ENCODE measurements around the gene VPS35L.
"Not testable (repeated sequence)": the region's sequence is repeated elsewhere in the genome, so short reads cannot be mapped to it uniquely, and the experiment has no call there.

VPS35L gene

GRCh38 chr16:19540241-19540970 lies 15.1 kb upstream of the VPS35L start:
- DNase-seq (ENCODE audit: low spot score) = no peak

- no peak for DNase-seq (ENCODE audit: low spot score)
Observed at GRCh38 chr16:19542138-19542821, 13.2 kb upstream of the VPS35L start.

- DNase-seq (ENCODE audit: low spot score) = not testable (repeated sequence)
Observed at GRCh38 chr16:19543278-19543996, 12.1 kb upstream of the VPS35L start.

GRCh38 chr16:19548144-19548543 lies 7.4 kb upstream of the VPS35L start:
- no peak for DNase-seq (ENCODE audit: low spot score)

GRCh38 chr16:19549673-19550072 lies 5.8 kb upstream of the VPS35L start:
- DNase-seq (ENCODE audit: low spot score) = no peak

GRCh38 chr16:19555938-19556771 lies 652 bp downstream of the VPS35L start:
- DNase-seq (ENCODE audit: low spot score) = peak; percentile 18

GRCh38 chr16:19559242-19559910 lies 3.9 kb downstream of the VPS35L start:
- DNase-seq (ENCODE audit: low spot score) = peak; percentile 31

- DNase-seq (ENCODE audit: low spot score) = no peak
Observed at GRCh38 chr16:19560078-19560477, 4.6 kb downstream of the VPS35L start.

GRCh38 chr16:19563377-19563776 lies 7.9 kb downstream of the VPS35L start:
- DNase-seq (ENCODE audit: low spot score) = no peak

- no peak for DNase-seq (ENCODE audit: low spot score)
Observed at GRCh38 chr16:19566362-19566761, 10.9 kb downstream of the VPS35L start.

- no peak for DNase-seq (ENCODE audit: low spot score)
Observed at GRCh38 chr16:19567560-19567959, 12.1 kb downstream of the VPS35L start.

GRCh38 chr16:19573997-19574396 lies 18.5 kb downstream of the VPS35L start:
- DNase-seq (ENCODE audit: low spot score) = no peak

- DNase-seq (ENCODE audit: low spot score) = no peak
Observed at GRCh38 chr16:19574615-19575014, 19.1 kb downstream of the VPS35L start.

GRCh38 chr16:19578378-19578971 lies 23.0 kb downstream of the VPS35L start:
- DNase-seq (ENCODE audit: low spot score) = peak; percentile 10

GRCh38 chr16:19582050-19582831 lies 26.7 kb downstream of the VPS35L start:
- DNase-seq (ENCODE audit: low spot score) = no peak

- DNase-seq (ENCODE audit: low spot score) = no peak
Observed at GRCh38 chr16:19583665-19584300, 28.3 kb downstream of the VPS35L start.

- DNase-seq (ENCODE audit: low spot score) = no peak
Observed at GRCh38 chr16:19588661-19589060, 33.2 kb downstream of the VPS35L start.

- no peak for DNase-seq (ENCODE audit: low spot score)
Observed at GRCh38 chr16:19589106-19589505, 33.6 kb downstream of the VPS35L start.

GRCh38 chr16:19589771-19590302 lies 34.3 kb downstream of the VPS35L start:
- peak; percentile 33 for DNase-seq (ENCODE audit: low spot score)

Measured in AG08396 (cell line).